ENCODE data around the gene SLC25A12. TPM values are rescaled to one million over a fixed set of nuclear protein-coding genes. Genes with fewer than 3 reads are reported as not detected.

Gene SLC25A12
- total and polyA plus RNA-seq, 2 of the 13 experiments (the other 11 are each of a cell fraction or from before 2014, with no cell fraction given) = 8.1 to 15.9 TPM

GRCh38 chr2:171822525-171823322, 71.3 kb downstream of the SLC25A12 start (continued):
- TF ChIP-seq PAXIP1 (CRISPR knock-in tag; conservative IDR thresholded peaks at IDR 0.05) (no peak), SMARCC2 (IDR thresholded peaks at IDR 0.05) (no peak), SALL1 (CRISPR knock-in tag; IDR thresholded peaks at IDR 0.05) (no peak), CHD4 (IDR thresholded peaks at IDR 0.05; ENCODE audit: borderline replicate concordance, low read length) (no peak)

- no TSS peak for BruUV-seq (replicated peaks)
- TF ChIP-seq E2F2 (CRISPR knock-in tag; IDR thresholded peaks at IDR 0.05; ENCODE audit: borderline replicate concordance) (no peak), GZF1 (CRISPR knock-in tag; IDR thresholded peaks at IDR 0.05) (no peak), ZFP36 (IDR thresholded peaks at IDR 0.05; ENCODE audit: borderline replicate concordance, low read depth, low read length, partially characterized antibody) (no peak), AKNA (CRISPR knock-in tag; IDR thresholded peaks at IDR 0.05; ENCODE audit: borderline replicate concordance) (no peak), ZBTB42 (CRISPR knock-in tag; IDR thresholded peaks at IDR 0.05) (no peak), IRX3 (CRISPR knock-in tag; IDR thresholded peaks at IDR 0.05; ENCODE audit: borderline replicate concordance, low read depth) (no peak), CREM (IDR thresholded peaks at IDR 0.05) (no peak), CREM (CRISPR knock-in tag; IDR thresholded peaks at IDR 0.05) (no peak), ZNF674 (CRISPR knock-in tag; IDR thresholded peaks at IDR 0.05; ENCODE audit: low read depth) (no peak)
Measured at GRCh38 chr2:171819453-171819852, 74.6 kb downstream of the SLC25A12 start.

More at GRCh38 chr2:171819453-171819852, 74.6 kb downstream of the SLC25A12 start:
- Histone ChIP-seq H3K4me2 (ENCODE audit: low read depth, low read length) (no peak overlapping the region), H3K36me3 (replicated peaks in 1 of 2; ENCODE audit: control insufficient read depth in 1 of 2, insufficient read depth in 2 of 2, low read length in 2 of 2) (no peaks in the 10 kb centered on the region; a peak in 1 of 5 replicates), H4K20me1 (ENCODE audit: insufficient read depth, low read length) (no peaks in the 10 kb centered on the region), H3K27me3 (ENCODE audit: control insufficient read depth in 1 of 2, insufficient read depth in 2 of 2, low read length in 2 of 2) (no peaks in the 10 kb centered on the region), H3K9ac (ENCODE audit: insufficient read depth, low read depth, low read length) (no peak overlapping the region), H3K4me3 (replicated peaks in 1 of 3; ENCODE audit: insufficient read depth in 1 of 3, low read depth in 2 of 3, low read length in 3 of 3) (no peak overlapping the region), H3K9me3 (ENCODE audit: low read length) (no peaks in the 10 kb centered on the region), H2AFZ (ENCODE audit: low read length) (no peak overlapping the region), H3K79me2 (ENCODE audit: insufficient read depth, low read length) (no peaks in the 10 kb centered on the region), H3K27ac (ENCODE audit: extremely low read length, insufficient read depth, low read length) (no peak overlapping the region), H3K4me1 (ENCODE audit: insufficient read depth, low read length) (no peaks in the 10 kb centered on the region)
- in situ Hi-C loops (cut with HindIII; ENCODE audit: extremely low pct_ligation_motif_present, low pct_unique_long_range_greater_than_20kb) (no loop called here), intact Hi-C loops (cut with micrococcal nuclease; ENCODE audit: unreplicated experiment) (loop anchor here (10.0 kb wide), 1 partner anchor 55 kb away; no protein-coding TSS in a partner anchor)
- ChIA-PET CTCF (ENCODE audit: low intra/inter-chr PET ratio, low total read pairs) (no interaction called here), POLR2A (no interaction called here)
- no peak for ATAC-seq
- no peak for FAIRE-seq
- 86% methylated on average over 1 of the region's 1 CpG for WGBS (ENCODE audit: low lambda C conversion rate)
- DNase-seq (ENCODE audit: low spot score) = no peak
